Stimulated activated CD8-positive, alpha-beta memory T cell treated with anti-CD3 and anti-CD28 coated beads, Interleukin-4, amount 100 ng/mL, for 24 hours (primary cell): Measurements from ENCODE around the gene DPP6.
"Not testable (repeated sequence)": the region's sequence is repeated elsewhere in the genome, so short reads cannot be mapped to it uniquely, and the experiment has no call there.

Experiments used
- DNase-seq: peaks from one replicate; pipeline ENCODE4 v3.0.0-alpha.2; 2020; ENCODE audit warnings: low read depth

Gene DPP6

DNA sequence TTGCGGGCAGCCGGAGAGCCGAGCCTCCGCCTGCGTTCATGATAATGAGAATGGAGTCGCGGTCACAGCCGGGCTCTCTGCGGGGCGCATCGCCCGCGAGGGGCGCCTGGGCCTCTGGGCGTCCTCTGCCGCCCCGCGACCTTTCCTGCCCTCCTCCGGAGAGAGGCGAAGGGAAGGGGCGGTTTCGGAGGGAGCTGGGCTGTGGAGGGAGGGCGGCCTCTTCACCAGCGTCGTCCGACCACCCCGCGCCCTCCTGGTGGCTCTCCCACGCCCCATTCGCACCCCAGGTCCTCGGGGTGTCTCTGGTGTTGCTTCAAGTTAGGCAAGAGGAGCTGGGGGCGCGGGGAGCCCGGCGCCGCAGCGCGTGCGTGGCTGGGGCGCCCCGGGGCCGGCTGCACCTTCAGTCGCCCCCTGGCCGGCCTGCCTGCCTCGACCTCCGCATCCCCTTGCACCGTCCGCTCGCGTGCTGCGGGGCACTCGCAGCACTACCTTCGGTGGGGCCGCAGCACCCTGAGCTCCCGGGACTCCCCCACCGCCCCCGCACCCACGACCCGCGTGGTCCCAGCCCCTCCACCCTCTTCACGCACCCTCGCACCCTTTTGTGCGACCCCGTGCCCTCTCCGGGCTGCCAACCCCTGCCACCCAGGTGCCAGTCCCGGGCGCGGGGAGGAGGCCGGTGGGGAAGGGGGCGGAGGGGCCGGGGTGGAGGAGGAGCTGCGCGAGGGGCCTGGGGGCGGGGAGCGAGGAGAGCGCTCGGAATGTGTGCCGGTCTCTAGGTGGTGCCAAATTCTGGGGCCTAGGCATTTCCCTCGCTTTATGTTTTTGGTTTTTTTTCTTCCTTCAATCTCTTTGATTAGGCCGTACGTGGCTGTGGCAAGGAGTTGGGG is at the start of gene DPP6:
DPP6 (plus strand) TSS at position 756 of the 887 bp plus-strand sequence.
- DNase-seq = not testable (repeated sequence)

DNA sequence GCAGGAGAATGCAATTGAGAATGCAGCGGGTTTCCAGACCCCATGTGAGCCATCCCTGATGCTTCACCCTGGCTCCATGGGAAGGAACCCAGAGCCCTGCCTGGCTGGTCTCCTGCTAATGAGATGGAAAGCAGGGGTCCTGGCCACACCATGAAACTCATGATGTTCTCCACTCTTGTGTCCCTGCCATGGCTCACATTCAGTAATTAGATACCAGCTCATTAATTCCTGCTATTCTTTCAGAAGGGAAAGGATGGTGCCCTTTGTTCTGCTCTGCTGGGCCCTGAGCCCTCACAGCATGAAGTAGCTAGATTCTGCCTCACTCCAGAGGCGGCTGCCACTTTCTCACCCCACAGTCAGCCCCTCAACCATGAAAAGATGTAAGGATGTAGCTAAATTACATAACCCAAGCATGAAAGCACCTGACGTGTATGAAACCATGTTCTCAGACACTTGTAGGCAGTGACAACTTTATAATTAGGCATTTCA is 42.7 kb upstream of the DPP6 start:
- DNase-seq = not testable (repeated sequence)

DNA sequence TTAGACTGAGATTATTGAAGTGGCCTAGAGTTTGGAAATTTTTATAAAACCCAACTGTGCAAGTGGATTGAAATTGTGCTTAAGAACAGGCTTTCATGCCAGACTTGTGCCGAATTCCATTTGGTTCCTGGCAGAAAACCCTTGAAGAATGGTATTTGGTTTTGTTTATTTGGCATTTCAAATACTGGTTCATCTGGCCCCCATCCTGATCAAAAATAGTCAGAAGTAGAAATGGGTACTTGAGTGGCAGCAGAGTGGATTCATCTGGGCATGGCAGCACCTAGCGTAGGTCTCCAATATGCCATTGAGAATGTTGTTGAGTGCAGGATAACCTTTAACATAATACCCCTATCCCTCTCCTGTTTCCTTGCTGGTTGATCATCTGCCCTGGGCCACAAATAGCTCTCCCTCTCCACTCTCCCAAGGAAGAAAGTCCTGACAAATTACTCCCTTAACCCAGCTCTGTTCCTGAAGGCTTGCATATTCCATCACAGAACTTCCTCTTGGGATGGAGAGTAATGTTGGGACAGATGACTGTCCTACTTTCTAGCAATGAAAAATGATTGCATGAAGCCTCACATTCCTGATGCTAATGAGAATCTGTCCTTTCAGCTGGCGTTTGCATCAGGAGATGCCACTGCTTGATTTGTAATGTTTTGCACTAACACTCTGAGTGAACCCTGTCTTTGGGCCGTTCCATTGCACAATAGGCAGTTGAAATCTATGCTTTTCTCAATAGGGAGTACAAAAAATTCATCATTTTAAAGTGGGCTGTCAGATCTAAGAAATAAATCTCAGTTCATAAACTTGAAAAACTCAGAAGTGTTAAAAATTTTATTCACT is 41.3 kb upstream of the DPP6 start:
- not testable (repeated sequence) for DNase-seq

DNA sequence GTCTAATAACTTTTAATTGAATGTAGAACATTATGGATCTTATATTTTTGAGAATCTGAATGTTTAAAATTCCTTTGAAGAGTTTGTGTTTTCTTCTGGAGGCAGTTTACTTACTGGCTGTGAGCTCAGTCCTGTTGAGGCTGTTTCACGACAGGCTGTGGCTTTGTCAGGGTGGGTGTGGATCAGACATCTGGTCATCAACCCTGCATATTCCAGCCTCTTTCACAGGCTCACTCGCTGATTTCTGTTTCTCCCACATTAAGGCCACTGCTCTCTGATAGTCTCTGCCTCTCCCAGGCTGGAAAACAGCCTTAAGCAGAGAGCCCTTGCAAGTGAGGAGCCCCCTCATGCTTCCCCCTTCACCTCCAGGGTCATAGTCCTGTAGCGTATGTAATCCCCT is 39.4 kb upstream of the DPP6 start:
- DNase-seq = not testable (repeated sequence)

DNA sequence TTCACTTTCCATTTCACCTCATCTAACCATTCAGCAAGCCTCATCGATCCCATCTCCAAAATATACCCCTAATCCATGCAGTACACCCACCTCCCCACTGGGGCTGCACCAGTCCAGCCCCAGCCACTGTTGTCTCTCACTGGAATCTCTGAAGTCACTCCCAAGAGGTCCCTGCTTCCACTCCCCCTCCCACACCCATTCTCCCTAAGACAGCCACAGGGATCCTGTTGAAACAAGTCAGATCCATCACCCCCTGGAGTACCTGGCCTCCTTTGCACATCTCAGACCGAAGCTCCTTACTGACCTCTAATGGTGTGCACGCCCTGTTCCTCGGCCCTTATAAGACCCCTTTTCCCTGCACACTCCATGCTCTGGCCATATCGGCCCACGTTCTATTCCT is 36.6 kb upstream of the DPP6 start:
- not testable (repeated sequence) for DNase-seq

DNA sequence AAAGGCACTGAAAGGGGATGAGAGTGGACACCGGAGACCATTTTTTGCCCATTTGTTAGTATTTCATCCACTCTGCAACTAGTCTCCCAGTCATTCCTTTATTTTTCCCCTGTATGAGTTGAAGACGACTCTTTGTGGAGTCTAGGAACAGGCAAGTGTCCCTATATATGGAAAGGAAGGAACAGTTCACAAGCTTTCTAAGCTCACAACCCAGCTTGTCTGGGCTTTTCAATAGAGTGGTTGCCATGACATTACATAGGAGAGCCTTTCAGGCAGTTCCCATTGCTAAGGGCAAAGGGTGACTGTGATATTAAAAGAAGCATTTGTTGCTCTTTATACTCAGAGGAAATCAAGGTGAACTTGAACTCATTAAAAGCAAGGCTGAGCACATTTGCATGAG is 33.8 kb upstream of the DPP6 start:
- not testable (repeated sequence) for DNase-seq

DNA sequence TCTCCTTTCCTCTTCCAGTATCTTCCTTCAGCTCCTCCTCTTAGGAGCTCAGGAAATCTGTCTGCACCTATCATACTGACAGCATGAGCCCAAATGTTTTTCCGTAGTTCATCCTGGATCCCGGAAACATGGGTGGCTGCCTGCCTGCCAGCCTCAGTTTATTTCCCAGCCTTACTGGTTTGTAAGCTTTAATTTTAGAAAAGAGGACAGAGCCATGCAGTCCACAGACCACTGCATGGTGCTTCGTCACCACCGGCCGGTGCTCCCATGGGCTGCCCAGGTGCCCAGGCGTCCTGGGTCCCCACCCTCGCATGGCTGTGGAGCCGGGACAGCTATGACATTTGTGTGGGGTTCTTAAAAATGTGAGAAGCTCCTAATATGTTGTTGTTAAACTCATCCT is 24.4 kb upstream of the DPP6 start:
- DNase-seq = not testable (repeated sequence)

DNA sequence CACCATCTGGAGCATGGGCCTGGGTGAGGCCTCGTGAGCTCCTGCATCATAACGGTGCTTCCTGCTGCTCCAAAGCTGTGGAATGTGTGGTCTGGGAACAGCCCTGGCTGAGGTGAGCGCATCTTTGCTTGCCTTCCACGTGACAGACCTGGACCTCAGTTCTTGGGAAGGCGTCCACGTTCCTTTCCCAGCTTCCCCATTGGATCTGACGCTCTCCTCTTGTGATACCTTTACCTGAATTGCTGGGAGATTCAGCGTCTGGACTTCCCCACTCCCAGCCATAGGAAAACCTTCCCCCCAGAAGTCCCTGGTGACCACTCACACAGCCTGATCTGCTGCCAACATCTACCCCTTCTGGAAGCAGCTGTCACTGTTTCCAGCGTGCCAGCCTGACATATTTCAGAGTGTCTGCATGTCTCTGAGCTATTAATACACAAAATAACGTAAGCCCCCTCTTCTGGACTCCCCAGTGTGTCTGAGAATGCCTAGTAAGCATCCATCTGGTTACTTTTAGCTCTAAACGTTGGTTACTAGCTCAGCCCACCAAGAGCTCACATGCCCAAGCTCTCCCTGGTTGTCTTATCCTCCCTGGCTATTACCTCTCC is 21.6 kb upstream of the DPP6 start:
- not testable (repeated sequence) for DNase-seq

DNA sequence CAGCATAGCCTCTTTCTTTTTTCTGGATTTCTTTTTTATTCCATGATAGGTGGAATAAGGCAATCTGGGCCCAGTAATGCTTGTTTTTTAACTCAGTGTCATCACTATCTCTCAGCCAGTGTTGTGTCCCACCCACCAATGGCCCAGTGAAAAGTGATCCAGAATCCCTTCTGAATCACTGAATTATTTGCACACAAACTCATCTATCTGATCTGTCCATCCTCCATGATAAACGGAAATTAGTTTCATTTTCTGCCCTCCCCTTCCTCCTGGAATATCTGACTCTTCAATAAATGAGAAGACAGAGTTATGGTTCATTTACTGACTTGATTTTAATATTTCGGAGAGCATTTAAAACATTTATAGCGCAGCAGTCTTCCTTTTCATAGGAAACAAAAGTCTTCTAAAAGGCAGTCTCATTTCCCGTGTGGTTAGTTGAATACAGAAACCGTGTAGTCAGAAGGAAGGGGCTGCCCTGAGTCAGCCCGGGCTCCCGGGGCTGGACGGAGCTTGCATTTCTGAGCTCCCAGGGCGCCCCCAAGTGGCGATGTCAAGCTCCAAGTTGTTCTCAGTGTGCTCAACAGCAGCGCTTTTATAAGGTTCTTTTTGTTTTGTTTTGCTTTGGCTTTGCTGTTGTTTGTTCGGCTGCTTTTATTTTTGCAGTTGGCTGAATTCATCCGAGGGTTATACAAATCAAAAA is 12.6 kb upstream of the DPP6 start:
- not testable (repeated sequence) for DNase-seq

DNA sequence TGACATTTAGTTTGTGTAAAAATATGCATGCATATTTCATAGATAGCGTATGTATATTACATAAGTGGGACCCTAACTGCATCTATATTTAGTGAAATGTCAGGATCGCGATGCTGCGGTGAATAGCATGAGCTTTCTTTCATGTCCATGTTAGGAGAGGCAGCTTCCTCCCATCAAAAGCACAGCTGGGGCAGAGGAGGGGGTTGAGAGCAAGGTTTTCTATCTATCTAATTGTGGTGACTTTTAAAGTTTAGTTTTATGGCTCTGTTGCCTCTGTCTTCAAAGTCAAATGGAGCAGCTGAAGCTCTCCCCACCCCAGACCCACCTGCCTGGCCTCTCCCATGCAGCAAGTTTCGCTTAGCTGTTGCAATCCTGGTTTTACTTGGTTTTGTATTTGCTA is 1.8 kb upstream of the DPP6 start:
- not testable (repeated sequence) for DNase-seq

DNA sequence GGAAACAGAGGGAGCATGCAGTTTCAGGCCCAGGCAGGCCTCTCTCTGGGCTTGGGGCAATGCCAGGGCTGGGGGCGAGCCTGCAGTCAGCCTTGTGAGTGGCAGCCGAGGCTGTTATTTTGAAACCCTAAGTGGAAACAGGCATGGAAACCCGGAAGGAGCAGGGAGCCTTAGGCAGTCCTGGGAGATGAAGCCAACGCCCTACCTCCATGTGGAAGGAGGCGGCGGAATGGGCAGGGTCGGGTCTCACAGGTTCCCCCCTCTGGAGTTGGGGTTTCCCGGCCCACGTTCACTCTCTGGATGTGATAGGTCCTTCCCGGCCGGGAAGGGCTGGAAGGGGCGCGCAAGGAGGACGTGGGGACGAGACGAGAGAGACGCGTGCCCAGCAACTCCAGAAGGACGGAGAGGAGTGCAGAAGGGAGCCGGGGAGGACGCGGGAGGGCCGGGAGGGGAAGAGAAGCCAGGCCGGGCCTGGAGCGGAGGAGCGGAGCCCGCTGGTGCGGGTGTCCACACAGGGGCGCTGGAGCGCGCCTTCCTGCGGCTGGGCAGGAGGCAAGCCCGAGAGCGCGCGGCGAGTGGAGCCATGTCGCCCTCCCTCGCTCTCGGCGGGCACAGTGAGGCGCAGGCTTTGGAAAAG is 1.1 kb upstream of the DPP6 start:
- DNase-seq = not testable (repeated sequence)

DNA sequence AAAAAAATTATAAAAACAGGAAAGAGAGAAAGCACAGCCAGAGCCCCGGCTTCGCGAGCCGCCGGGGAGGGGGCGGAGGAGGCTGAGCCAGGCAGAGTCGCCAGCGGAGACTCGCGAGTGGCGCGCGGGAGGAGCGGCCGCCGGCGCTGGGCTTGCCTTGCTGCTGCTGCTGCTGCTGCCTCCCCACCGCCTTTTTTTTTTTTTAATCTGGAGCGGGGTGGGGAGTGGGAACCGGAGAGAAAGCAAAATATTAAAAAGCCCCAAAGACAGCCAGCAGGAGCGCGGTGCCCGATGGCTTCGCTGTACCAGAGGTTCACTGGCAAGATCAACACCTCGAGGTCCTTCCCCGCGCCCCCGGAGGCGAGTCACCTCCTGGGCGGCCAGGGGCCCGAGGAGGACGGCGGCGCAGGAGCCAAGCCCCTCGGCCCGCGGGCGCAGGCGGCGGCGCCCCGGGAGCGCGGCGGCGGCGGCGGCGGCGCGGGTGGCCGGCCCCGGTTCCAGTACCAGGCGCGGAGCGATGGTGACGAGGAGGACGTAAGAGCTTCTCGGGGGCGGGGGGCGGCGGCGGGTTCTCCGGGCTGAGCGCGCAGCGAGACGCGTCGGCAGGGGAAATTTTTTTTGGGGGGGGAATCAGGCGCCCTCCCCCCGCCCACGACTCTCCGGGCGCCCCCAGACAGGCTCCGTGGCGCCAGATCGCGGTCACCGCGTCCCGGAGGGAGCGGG is 493 bp downstream of the DPP6 start:
- not testable (repeated sequence) for DNase-seq

DNA sequence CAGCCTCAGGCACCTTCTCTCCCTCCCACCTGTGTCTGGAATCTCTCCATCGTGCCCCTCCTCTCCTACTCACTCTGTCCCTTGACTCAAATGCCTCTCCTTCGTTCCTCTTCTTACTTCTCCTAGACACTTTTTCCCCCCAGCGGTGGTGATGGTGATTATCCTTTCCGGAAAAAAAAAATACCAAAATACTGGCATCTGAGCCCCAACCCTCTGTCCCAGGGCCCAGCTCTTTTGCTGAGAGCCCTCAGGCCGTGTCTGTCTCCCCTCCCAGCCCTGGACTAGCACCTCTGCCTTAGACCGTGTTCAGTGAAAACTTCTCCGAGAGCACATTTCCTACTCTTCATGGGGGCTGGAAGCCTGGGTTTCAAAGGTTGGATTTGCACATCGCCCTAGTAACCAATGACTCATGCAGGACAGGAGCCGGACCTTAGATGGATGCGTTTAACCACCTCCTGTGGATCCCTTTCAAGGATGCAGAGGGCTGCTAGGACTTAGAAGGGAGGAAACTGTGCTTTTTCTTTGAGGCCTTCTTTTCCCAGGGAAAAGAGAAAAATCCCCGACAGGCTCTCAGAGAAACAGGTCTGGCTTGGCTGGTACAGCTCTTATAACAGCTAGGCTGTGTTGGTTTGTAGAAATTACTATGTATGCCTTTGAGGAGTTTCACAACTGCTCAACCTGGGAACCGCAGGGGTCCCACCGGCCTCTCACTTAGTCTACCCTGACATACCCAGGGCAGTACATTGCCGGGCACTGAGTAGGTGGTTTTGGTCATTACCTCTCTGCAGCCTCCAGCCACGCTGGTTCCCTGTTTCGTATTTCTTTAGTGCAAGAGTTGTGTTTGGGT is 1.5 kb downstream of the DPP6 start:
- DNase-seq = not testable (repeated sequence)

DNA sequence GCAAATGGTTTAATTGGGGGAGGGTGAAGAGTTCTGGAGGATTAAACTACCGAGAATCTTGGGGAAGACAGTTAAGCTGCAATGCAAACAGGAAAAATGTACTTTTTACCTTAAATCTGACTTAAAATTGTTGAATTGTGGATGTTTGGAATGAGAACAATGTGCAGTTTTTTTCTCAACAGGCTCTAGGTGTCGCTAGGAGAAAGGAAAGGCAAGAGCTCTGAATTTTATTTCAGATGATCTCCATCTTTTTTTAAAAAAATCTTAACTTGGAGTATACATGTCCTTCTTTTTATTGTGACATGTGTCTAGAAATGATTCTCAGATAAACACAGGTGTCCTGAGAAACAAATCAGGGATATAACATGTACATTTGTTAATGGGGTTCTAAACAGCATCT is 2.5 kb downstream of the DPP6 start:
- not testable (repeated sequence) for DNase-seq

DNA sequence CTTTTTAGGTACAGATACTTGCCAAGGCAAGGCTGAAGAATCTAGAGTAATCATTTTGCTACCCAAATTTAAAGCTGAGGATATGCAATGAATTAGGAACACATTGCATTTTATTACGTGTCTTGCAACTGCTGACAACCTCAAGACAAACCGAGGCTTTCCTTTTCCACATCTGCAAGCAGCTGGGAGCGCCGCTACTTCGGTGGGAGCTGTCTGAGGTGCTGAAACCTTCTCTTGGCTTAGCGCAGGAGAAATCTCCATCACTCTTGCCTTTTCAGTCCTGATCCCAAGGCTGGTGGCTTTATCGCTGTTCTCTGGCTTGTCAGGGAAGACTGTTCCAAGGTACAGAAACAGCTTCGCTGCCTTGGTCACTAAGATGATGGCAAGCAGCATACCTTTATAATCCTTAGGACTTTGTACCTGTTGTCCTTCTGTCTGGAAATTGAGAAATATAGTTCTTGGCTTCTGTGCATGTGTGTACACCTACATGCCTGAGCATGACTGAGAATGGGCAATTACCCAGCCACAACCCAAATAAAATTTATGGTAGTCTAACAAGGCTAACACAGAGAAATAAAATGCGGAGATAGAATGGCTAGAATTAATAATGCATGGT is 3.4 kb downstream of the DPP6 start:
- DNase-seq = not testable (repeated sequence)

DNA sequence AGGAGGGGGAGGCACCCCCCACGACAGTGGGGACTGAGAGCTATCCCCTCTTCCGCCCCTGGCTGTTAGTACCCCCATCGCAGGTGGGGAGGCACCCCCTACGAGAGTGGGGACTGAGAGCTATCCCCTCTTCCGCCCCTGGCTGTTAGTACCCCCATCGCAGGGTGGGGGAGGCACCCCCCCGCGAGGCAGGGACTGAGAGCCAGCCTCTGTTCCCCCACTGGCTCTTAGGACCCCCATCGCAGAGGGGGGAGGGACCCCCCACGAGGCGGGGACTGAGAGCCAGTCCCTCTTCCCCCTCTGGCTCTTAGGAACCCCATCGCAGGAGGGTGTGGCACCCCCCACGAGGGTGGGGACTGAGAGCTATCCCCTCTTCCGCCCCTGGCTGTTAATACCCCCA is 6.6 kb downstream of the DPP6 start:
- not testable (repeated sequence) for DNase-seq

DNA sequence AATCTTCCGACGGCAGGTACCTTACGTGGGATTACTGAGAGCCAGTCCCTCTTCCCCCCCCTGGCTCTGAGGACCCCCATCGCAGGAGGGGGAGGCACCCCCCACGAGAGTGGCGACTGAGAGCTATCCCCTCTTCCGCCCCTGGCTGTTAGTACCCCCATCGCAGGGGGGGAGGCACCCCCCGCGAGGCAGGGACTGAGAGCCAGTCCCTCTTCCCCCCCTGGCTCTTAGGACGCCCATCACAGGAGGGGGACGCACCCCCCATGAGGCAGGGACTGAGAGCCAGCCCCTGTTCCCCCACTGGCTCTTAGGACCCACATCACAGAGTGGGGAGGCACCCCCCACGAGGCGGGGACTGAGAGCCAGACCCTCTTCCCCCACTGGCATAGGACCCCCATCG is 8.4 kb downstream of the DPP6 start:
- not testable (repeated sequence) for DNase-seq

DNA sequence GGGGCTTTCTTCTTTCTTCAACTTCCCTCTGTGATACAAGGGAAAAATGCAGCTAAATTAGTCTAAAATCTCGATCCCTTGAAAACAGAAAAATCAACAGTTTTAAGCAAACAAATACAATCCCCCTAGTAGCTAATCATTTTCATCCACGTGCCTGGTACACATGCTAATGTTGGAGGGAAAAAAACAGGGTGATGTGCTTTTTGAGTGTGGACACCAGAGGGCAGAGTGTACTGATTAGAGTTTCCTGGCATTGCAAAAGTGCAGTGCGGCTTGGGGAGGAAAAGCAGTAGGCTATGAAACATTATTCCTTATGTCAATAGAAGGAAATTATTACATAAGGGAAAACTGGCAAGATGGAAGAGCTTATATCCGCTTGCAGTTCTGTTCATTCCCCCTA is 19.6 kb downstream of the DPP6 start:
- DNase-seq = not testable (repeated sequence)
